Right renal cortex interstitium (tissue), 3 donors: ENCODE results near the gene PCDHGB3. TPM values are rescaled to one million over a fixed set of nuclear protein-coding genes. Genes with fewer than 3 reads are reported as not detected.
"Not testable (repeated sequence)": the region's sequence is repeated elsewhere in the genome, so short reads cannot be mapped to it uniquely, and the experiment has no call there.

Source experiments
- DNase-seq, 3 donors: peaks; one replicate each; pipeline ENCODE4 v3.0.0-alpha.2; 2013; ENCODE audit warnings: low read depth in 3 of 3, low spot score in 2 of 3
- polyA plus RNA-seq, 3 donors: library from polyadenylated mRNA; unstranded; fragments of 120-200 nt; gene quantifications; one replicate each; pipeline ENCODE4 v1.2.1, GENCODE V29; 2013; ENCODE audit not compliant: insufficient read length in 3 of 3

Gene PCDHGB3
- polyA plus RNA-seq, result 1 to 10 TPM; 1.4 to 2.6 (median 1.7) TPM

- no peak for DNase-seq
Observed at GRCh38 chr5:141369994-141370848, at the start of gene PCDHGB3. Gene PCDHGB3, plus strand, starts transcription at chr5:141370242. Its CDS starts 153 bp downstream, at chr5:141370395.

GRCh38 chr5:141322261-141322660 lies 47.8 kb upstream of the PCDHGB3 start:
- no peak for DNase-seq

- DNase-seq, result no peak
Observed at GRCh38 chr5:141326088-141326854, 43.8 kb upstream of the PCDHGB3 start.

- no peak for DNase-seq
Observed at GRCh38 chr5:141328231-141328630, 41.8 kb upstream of the PCDHGB3 start.

GRCh38 chr5:141330299-141331080 lies 39.6 kb upstream of the PCDHGB3 start, which contains the start of gene PCDHGA1:
Gene PCDHGA1, plus strand, starts transcription at chr5:141330514.
- DNase-seq, result no peak

GRCh38 chr5:141332571-141332970 lies 37.5 kb upstream of the PCDHGB3 start:
- DNase-seq, result not testable (repeated sequence)

- peak in 2 of 3 donors; percentile 25 to 43 for DNase-seq
Observed at GRCh38 chr5:141338538-141339306, 31.3 kb upstream of the PCDHGB3 start, which contains the start of gene PCDHGA2. Gene PCDHGA2, plus strand, starts transcription at chr5:141338760.

- not testable (repeated sequence) for DNase-seq
Observed at GRCh38 chr5:141340781-141341354, 29.2 kb upstream of the PCDHGB3 start.

GRCh38 chr5:141342773-141343172 lies 27.3 kb upstream of the PCDHGB3 start:
- DNase-seq, result no peak

GRCh38 chr5:141343242-141343952 lies 26.6 kb upstream of the PCDHGB3 start, which contains the start of gene PCDHGA3:
Gene PCDHGA3, plus strand, starts transcription at chr5:141343829. Its CDS starts 205 bp downstream, at chr5:141344034.
- DNase-seq, result no peak

- DNase-seq, result no peak
Observed at GRCh38 chr5:141343953-141344463, 26.0 kb upstream of the PCDHGB3 start.

GRCh38 chr5:141345327-141345726 lies 24.7 kb upstream of the PCDHGB3 start:
- DNase-seq, result no peak

- DNase-seq, result not testable (repeated sequence)
Observed at GRCh38 chr5:141346017-141346416, 24.0 kb upstream of the PCDHGB3 start.

- DNase-seq, result no peak
Observed at GRCh38 chr5:141349917-141350619, 20.0 kb upstream of the PCDHGB3 start, which contains the start of gene PCDHGB1. Gene PCDHGB1, plus strand, starts transcription at chr5:141350099. Its CDS starts 162 bp downstream, at chr5:141350261.

GRCh38 chr5:141351591-141351990 lies 18.5 kb upstream of the PCDHGB3 start:
- DNase-seq, result no peak

- no peak for DNase-seq
Observed at GRCh38 chr5:141354900-141355469, 15.1 kb upstream of the PCDHGB3 start, which contains the start of gene PCDHGA4. Gene PCDHGA4, plus strand, starts transcription at chr5:141355021. Its CDS starts 87 bp downstream, at chr5:141355108.

GRCh38 chr5:141355641-141356040 lies 14.4 kb upstream of the PCDHGB3 start:
- no peak for DNase-seq
